NCI-H1048 (cell line): ENCODE measurements around the gene MRPL30.
"Not testable (repeated sequence)": the region's sequence is repeated elsewhere in the genome, so short reads cannot be mapped to it uniquely, and the experiment has no call there.

Experiments used
- DNase-seq: peaks from one replicate; lab custom pipeline; 2025; lab: John Stamatoyannopoulos, UW

Gene MRPL30

DNA sequence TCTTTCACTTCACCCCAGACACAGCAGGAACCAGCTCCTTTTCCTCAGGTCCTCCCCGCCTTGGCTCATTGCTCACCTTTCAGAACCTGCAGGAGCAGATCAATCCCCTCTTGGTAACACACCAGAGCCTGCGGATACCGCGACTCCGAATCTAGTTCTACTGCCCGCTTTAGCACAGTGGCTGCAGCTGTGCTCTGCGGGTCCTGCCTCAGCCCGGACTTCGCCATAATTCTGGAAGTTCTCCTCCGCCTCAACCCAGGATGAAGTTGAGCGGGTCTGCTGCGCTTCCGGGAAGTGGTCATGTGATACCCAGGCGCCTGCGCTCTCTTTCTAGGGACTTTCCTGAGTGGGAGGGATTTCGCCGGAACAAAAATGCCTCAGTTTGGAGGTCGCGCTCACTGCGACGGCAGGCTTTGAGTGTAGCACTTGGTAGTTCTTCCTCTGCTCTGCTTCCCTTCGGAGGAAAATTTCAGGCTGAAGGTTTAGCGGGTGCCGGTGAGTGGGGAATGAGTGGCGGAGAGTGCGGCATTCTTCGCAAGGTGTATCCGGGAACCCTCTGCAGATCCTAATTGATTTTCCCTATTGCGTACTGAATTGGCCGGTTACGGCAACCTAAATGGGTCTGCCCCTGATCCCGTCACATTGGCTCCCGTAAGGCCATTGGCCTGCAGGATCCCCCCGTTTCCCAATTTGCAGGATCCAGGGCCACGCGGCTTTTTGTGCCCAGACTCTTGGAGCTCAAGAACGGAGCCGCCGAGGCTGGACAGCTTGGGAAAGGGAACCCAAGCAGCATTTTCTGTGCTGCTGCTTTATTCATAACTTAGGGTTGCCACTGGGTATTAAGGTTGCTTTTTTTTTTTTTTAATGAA is at the start of gene MRPL30, which contains the start of gene MITD1:
MRPL30 (plus strand) TSS at position 430 of the 869 bp plus-strand sequence. CDS start 5,020 bp downstream, outside the sequence.
MITD1 (minus strand) TSS at position 304 of the 869 bp plus-strand sequence; CDS start at position 227, 77 bp downstream.
- peak; percentile 89 for DNase-seq

DNA sequence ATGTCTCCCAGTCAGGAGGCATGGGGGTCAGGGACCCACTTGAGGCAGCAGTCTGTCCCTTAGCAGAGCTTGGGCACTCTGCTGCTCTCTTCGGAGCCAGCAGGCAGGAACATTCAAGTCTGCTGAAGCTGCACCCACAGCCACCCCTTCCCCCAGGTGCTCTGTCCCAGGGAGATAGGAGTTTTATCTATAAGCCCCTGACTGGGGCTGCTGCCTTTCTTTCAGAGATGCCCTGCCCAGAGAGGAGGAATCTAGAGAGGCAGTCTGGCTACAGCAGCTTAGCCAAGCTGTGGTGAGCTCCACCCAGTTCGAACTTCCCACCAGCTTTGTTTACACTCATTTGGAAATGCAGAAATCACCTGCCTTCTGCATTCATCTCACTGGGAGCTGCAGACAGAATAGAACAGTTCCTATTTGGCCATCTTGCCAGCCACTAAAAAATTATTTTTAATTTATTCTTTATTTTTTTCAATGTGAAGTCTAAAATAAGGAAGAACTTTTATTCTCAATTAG is 45.9 kb upstream of the MRPL30 start:
- not testable (repeated sequence) for DNase-seq

DNA sequence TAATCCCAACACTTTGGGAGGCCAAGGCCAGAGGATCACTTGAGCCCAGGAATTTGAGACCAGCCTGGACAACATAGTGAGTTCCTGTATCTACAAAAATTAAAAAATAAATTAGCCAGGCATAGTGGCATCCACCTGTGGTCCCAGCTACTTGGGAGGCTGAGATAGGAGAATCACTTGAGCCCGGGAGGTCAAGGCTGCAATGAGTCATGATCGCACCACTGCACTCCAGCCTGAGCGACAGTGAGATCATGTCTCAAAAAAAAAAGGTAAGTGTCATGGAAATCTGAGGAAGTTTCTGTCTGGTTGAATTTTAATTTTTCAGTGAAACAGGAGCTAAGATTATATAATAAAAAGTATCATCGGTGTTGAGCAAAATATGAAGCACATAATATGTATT is 42.0 kb upstream of the MRPL30 start:
- no peak for DNase-seq

DNA sequence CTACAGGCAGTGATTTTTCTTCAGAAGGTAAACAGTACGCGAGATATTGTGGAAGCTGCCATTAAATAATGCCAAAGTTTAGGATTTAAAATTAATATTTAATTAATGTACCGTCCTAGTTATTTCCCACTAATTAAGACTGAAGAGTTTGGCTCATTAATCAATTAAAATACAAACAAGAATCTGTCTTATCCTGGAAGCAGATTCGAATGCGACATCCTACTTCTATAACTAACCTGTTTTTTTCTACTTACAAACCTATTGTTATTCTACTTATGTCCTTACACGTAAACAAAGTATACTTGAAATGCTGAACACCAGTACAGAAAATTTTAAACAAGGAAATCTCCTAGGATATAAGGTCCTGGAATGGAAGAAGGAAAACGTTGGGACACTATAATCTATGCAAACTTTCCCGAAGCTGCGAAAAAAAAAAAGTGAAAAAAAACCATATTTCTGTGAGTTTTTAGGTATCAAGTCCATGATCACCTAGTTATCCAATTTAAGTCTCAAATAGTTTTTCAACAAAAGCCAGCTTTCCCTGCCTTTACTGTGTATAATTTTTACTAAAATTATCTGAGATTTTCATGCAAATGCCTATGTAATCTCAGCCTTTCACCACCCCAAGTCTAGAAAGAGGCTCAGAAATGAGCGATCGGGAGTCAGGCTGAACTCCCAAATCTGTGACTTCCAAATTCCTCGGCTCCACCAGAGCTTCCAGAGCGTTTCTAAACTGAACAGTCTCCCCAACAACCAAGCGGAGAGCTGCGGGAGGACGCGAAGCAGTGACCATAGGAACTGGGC is 40.7 kb upstream of the MRPL30 start:
- DNase-seq = no peak

DNA sequence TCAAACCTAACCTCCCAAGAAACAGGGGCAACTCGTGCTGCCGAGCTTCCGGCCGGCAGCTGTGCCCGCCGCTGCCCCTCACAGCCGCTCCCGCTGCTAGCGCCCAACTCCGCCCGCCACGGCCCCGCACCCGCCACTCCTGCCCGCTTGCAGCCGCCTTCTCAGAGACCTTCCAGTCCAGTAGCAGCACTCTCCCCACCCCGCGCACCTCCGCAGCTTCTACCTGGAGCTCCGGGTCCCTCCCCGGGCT is 40.2 kb upstream of the MRPL30 start:
- DNase-seq = no peak

DNA sequence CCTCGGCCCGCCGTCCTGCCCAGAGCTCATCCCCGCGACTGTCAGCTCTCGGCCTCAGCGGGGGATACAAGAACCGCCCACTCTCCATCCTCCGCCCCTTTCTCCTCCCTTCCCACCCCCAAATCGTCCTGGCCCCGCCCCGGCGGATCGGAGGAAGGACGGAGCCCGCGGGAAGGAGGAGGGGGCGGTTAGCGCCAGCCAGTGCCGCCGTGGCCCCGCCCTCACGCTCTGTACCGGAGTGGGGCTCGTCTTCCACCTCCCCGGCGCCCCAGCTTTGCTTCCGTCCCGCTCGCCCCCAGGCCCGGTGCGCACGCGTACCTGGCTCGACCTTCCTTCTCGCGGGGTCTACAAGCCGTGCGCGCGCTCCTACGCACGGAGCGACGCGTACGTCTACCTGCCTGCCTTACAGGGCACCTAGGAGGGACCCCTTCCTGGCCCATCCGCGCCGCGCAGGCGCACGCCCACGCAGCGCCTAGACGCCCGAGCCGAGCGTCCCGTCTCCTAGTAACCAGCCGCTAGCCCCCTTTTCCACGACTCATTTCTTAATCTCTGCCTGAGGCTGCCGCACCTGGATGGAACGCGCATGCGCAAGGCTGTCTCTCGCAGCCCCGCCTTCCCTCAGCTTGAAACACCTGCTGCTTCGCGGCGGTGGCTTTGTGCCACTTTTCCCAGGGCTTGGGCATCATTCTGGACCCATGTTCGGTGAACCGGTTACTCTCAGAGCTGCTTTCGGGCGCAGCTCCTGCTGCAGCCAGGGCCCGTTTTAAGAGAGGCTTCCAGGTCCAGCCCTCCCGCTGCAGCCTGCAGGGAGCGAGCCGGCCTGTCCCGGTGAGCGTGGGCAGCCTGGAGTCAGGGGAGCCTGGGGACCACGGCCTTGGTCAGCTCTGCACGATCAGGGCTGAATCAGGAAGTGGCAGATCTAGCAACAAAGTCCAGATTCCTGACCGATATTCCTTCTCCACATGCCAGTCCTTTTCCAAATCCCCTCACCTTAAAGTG is 39.6 kb upstream of the MRPL30 start, which contains the start of gene C2orf15:
C2orf15 (plus strand) TSS at position 598 of the 999 bp plus-strand sequence. CDS start 8,852 bp downstream, outside the sequence.
- peak; percentile 93 for DNase-seq

DNA sequence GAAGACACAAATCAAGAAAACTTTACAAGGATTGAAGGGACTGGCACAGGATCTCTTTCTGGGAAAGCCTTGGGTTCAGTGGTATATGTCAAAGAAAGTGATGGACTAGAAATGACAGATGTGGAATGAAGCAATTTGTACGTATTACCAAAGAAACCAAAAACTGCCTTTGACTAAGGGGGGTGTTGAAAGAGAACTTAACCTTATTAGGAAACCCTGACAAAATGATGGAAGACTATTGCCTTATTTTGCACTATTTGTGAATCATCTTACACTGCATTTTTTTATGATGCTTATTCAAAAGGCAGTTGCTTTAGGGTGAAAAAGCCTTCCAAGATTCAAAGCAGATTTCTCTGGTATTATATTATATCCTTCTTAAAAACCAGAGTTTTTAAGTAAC is 30.3 kb upstream of the MRPL30 start:
- no peak for DNase-seq

DNA sequence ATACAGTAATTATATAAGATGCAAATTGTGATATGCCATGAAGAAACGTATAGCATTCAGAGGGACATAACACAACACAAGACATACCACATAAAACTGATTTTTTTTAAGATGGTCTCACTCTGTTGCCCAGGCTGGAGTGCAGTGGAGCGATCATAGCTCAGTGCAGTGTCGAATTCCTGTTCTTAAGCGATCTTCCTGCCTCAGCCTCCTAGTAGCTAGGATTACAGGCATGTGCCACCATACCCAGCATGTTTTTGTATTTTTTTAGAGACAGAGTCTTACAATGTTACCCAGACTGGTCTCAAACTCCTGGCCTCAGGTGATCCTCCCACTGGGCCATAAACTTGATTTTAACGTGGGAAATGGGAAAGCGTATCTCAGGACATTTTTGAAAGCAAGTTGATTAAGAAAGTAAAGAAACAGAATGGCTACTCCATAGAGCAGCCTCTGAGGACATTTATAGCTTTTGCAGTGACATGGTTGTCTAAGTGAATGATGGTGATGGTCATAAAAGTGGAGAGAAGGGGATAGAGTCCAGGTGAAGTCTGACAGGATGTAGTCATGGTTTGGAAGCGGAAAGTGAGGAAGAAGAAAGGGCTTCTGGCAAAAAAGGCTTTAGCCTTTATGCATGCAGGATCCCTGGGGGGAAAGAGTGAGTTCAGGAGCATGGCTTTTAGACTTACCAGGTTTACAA is 28.6 kb upstream of the MRPL30 start:
- DNase-seq = no peak

DNA sequence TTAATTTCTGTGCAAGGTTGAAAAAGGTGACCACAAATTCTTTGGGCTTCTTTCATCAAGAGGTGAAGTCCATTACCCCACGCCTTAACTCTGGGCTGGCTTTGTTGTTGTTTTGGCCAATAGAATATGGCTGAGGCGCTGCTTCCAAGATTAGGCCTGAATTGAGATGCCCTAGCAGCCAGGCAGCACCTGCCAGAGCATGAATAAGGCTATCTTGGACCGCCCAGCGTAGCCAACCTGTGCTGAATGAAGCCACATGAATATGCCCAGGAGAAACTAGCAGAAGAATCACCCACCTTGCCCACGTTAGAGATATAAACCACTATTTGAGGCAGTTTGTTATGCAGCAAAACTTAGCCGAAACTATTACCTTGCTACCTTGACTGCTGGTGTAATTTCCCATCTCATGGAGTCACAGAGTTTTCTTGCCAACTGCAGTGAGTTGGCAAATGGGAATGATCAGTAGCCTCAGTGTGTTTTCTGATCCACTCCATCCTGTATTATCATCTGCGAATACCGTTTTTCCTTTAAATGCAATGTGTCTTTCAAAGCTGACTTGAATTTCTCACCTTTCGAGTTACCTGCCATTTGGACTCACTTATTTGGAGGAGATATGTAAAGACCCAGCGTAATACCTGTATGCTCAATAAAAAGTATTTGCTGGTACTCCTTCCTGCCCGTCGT is 26.9 kb upstream of the MRPL30 start:
- no peak for DNase-seq

DNA sequence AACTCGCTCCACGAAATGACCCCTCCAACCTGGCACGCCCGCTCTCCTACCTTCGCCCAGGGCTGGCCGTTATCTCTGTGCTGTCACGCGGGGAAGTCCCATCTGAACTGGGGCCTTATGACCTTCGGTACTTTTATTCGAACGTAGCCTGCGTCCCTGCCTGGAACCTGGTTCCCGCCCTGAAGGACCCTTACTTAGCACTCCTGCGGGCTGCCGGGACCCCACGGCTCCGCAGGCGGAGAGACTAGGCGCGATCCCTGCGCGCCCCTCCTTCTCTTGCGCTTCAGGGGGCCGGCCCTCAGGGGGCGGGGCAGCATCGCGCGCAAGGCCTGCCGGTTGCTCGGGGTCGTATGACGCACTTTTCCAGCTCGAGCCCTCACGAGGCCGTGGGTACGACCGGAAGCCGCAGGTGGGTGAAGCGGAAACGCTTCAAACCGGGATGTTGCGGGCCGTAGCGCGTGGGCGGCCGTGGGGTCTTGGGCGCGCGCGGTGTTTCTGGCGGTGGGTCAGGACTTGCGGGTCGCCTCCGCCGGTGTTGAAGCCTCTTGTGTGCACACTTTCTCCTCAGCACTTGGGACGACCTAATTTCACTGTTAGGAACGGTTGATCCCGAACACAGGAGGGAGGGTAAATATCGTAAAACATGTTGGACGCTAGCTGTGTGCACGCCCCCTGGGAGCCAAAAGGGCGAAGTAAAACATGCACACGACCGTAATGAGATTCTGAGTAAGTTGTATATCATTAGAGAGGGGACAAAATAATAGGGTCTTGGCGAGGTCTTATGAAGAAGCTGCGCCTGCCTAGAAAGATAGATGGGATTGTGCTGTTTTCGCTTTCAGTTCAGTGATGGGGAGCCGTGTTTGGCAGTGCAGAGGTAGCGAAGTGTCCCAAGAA is 26.1 kb upstream of the MRPL30 start, which contains the start of the genes LIPT1 and TSGA10:
LIPT1 (plus strand) TSS at position 325 of the 894 bp plus-strand sequence. CDS start 6,991 bp downstream, outside the sequence.
TSGA10 (minus strand) TSS at position 300 of the 894 bp plus-strand sequence. CDS start 45,503 bp downstream, outside the sequence.
- DNase-seq = peak; percentile 81

DNA sequence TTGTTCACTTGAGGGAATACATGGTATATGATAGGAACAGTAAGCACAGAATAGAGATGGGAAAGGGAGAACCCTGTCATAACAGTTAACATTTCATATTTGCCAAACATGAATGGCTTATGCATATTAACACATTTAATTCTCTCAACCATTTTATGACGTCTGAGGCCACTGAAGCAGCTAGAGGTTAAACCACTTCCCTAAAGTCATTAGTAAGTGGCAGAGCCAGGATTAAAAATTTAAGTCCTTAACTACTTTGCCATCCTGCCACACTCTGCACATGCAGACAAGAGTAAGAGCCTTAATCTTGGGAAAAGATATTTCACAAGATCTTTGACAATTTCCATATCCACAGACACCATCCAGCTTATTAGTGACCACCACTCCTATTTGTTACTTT is 24.1 kb upstream of the MRPL30 start:
- DNase-seq = no peak

DNA sequence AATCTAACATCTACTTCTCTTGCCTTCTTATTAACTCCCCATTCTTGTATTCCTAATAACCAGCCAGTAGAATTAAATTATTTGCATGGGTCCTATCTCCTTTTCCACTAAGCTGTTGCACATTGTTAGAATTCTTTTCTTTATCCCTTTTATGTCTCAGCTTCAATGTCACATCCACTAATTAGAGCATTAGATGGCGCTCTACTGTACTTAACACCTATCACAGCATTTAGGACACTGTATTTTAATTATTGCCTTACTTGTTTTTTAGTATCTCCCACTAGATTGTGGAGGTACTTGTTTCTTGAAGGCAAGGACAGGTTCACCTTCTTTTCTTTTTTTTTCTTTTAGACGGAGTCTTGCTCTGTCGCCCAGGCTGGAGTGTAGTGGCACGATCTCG is 22.4 kb upstream of the MRPL30 start:
- no peak for DNase-seq

DNA sequence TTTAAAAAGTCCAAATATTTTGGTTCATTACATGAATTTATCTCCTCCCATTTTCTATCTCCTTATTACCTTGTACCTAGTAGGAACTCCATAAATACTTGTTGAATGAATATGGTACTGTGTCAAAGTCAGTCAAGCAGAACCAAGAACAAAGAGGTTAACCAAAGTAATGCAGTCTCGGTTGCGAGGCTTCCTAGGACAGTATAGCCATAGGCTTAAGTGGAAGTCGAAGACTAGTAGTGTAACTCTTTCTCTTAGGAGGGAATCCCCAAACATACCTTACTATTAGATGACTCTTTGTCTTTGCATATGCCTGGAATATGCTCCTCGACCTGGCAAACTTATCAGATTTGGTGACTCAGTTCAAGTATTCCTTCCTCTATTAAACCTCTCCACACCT is 21.4 kb upstream of the MRPL30 start:
- no peak for DNase-seq

DNA sequence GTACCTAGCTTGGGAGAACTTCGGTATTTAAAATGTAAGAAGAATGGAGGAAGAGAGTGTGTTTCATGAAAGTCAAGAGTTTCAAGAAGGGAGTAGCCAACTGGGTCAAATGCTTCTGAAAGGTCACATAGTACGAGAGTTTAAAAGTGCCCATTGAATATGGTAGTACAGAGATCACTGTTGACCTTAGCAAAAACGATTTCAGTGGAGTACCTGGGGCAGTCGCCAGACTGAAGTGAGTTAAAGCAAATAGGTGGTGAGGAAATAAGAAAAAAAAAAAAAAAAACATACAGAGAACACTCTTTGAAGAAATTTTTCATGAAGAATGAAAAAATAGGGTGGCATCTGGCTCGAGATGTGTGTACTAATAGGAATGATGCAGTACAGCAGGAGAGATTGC is 14.8 kb upstream of the MRPL30 start:
- no peak for DNase-seq

DNA sequence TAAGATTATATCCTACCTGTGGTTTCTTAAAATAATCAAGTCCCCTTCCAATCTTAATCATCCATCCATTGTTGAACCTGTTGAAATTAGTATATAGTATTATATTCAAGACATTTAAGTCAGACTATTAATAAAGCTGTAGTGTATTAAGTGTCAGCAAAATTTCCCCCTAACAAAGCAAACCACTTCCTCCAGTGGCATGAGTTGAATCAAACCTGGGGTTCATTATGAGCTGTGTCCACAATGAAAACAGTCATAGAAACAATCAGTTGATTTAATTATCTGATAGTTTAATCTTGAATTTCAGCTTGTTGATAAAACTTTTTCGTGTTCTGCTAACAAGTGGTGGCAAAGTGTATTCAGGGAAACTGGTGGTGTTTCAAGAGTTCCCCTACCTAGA is 11.4 kb upstream of the MRPL30 start:
- no peak for DNase-seq

DNA sequence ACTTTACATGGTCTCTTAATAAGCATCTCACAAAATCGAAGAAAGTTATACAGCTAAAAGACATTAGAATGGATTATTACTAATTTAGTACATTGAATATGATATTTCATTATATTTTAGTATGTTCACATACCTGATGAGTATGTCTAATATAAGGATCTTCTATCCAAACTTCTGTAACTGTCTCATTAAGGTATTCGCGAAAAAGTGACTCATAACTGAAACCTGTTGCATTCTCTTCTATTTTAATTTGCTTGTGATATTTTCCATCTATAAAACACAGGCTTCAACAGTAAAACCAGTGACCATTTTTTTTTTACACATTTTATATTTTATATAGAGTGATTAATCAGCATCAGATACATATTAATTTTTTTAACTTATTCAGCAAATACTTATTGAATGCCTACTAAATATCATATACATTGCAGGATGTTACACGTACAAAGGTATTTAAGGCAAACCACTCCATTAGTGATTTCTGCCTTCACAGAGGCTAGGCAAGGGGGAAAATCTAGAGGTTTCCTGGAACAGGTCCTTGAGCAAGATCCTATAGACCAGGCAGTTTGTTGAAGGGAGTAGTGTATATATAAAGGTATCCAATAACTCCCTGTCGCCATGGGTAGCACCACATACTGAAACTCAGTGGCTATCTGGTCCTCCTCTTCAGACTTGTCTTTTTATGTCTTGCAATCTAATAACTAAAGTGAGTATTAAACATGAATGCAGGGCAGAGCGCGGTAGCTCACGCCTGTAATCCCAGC is 9.4 kb upstream of the MRPL30 start:
- DNase-seq = no peak

DNA sequence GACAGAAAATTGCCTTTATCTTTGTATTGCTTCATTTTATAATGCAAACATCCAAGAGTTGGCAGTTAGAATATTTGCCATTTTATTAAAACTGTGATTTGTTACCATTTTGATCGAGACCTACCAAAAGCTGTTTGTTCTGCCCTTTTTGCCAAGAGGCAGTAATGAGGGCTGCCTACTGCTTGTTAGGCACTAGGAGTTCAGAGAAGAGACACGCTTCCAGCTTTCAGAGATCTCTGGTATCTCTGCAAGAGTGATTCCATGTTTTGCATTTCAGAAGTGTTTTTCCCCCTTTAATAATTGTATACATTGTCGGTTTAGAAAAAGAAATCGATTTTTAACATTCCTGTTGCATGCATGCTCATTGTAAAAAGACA is 628 bp downstream of the MRPL30 start:
- no peak for DNase-seq

DNA sequence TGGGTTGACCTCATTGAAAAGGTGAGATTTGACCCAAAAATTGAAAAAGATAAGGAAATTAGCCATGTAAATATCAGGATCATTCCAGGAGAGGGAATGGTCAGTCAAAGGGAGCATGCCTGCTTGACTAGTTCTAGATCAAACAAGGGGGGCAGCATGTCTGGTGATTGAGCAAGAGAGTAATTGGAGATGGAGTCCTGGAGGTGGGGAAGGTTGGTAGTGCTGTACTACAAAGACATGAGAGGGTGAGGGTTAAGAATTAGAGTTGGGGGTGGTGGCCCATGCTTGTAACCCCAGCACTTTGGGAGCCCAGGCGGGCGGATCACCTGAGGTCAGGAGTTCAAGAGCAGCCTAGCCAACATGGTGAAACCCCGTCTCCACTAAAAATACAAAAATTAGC is 2.0 kb downstream of the MRPL30 start:
- no peak for DNase-seq
